HepG2 (cell line): Measurements from ENCODE around the gene ACOT2. TPM values are rescaled to one million over a fixed set of nuclear protein-coding genes. Genes with fewer than 3 reads are reported as not detected.
A peak's percentile ranks its signal among the peaks of the same experiment; 100 is the strongest.

Experiments
- AGO2 ChIP-seq: fragments of 200-400 bp; formaldehyde crosslinking; optimal IDR thresholded peaks from 2 replicates; pipeline ENCODE3; 2017; ENCODE audit warnings: mild to moderate bottlenecking, low read depth, low read length, moderate library complexity
- HNRNPL ChIP-seq: fragments of 200-400 bp; formaldehyde crosslinking; IDR thresholded peaks from 2 replicates; pipeline ENCODE4 v1.6.1; 2017; ENCODE audit warnings: mild to moderate bottlenecking, low read depth, low read length
- IRF9 ChIP-seq: sonication (generic); formaldehyde crosslinking; IDR thresholded peaks from 2 replicates; pipeline ENCODE4 v1.8.0; 2022; ENCODE audit warnings: missing genetic modification reagents, mild to moderate bottlenecking, borderline replicate concordance
- PHF20 ChIP-seq: sonication (generic); formaldehyde crosslinking; IDR thresholded peaks from 2 replicates; pipeline ENCODE4 v1.5.0; 2020; ENCODE audit warnings: mild to moderate bottlenecking, missing genetic modification reagents
- PHF21A ChIP-seq: sonication (generic); formaldehyde crosslinking; IDR thresholded peaks from 2 replicates; pipeline ENCODE4 v1.5.0; 2020; ENCODE audit warnings: mild to moderate bottlenecking, missing genetic modification reagents
- POLR2G ChIP-seq: fragments of 200-400 bp; formaldehyde crosslinking; IDR thresholded peaks from 2 replicates; pipeline ENCODE4 v1.6.1; 2018; ENCODE audit warnings: mild to moderate bottlenecking, low read depth, low read length, moderate library complexity
- REPIN1 ChIP-seq: sonication (generic); formaldehyde crosslinking; IDR thresholded peaks from 2 replicates; pipeline ENCODE4 v1.8.0; 2022; ENCODE audit warnings: missing genetic modification reagents, low read depth, mild to moderate bottlenecking, borderline replicate concordance
- SALL2 ChIP-seq: sonication (generic); formaldehyde crosslinking; IDR thresholded peaks from 2 replicates; pipeline ENCODE4 v1.8.1; 2023; ENCODE audit warnings: mild to moderate bottlenecking, missing genetic modification reagents, inconsistent platforms
- SAP130 ChIP-seq: IDR thresholded peaks from 2 replicates; pipeline ENCODE4 v1.6.1; 2016; ENCODE audit warnings: low read depth
- SMAD1 ChIP-seq: sonication (generic); formaldehyde crosslinking; IDR thresholded peaks from 2 replicates; pipeline ENCODE4 v1.4.0; 2020; ENCODE audit warnings: missing genetic modification reagents, low read depth, mild to moderate bottlenecking, borderline replicate concordance
- ZIK1 ChIP-seq: sonication (generic); formaldehyde crosslinking; IDR thresholded peaks from 2 replicates; pipeline ENCODE4 v1.5.0; 2020; ENCODE audit warnings: mild to moderate bottlenecking, low read depth, missing genetic modification reagents, borderline replicate concordance
- ZNF18 ChIP-seq: sonication (generic); formaldehyde crosslinking; IDR thresholded peaks from 2 replicates; pipeline ENCODE4 v1.8.0; 2022; ENCODE audit warnings: mild to moderate bottlenecking, missing genetic modification reagents; ENCODE audit not compliant: insufficient replicate concordance
- ZNF232 ChIP-seq: sonication (generic); formaldehyde crosslinking; IDR thresholded peaks from 2 replicates; pipeline ENCODE4 v1.4.0; 2020; ENCODE audit warnings: missing genetic modification reagents, borderline replicate concordance
- ZNF607 ChIP-seq: sonication (generic); formaldehyde crosslinking; IDR thresholded peaks from 2 replicates; pipeline ENCODE4 v1.5.1; 2020; ENCODE audit warnings: missing genetic modification reagents, mild to moderate bottlenecking, borderline replicate concordance
- ZNF687 ChIP-seq: sonication (generic); formaldehyde crosslinking; IDR thresholded peaks from 2 replicates; pipeline ENCODE4 v1.5.1; 2020; ENCODE audit warnings: mild to moderate bottlenecking, missing genetic modification reagents, moderate library complexity
- ZNF709 ChIP-seq: sonication (generic); formaldehyde crosslinking; IDR thresholded peaks from 2 replicates; pipeline ENCODE4 v1.5.0; 2020; ENCODE audit warnings: mild to moderate bottlenecking, missing genetic modification reagents
- ZNF746 ChIP-seq: sonication (generic); formaldehyde crosslinking; IDR thresholded peaks from 2 replicates; pipeline ENCODE4 v1.8.0; 2022; ENCODE audit warnings: mild to moderate bottlenecking, missing genetic modification reagents
- ZNF772 ChIP-seq: sonication (generic); formaldehyde crosslinking; IDR thresholded peaks from 2 replicates; pipeline ENCODE4 v1.5.0; 2020; ENCODE audit warnings: mild to moderate bottlenecking, missing genetic modification reagents
- polyA plus RNA-seq, 8 experiments: library from polyadenylated mRNA; depleted of rRNA in 3 of 8; stranded (reverse) in 7 of 8; unstranded in 1 of 8; fragments of >200 nt; fragmentation: Illumina TruSeq in 4 of 8; extraction: Trizol in 4 of 8; gene quantifications; 2 replicates each; pipeline versions ENCODE4 v1.2.1 to v1.2.3, GENCODE V29; 2011 to 2016; ENCODE audit warnings: low read depth in 4 of 8, missing spikeins in 1 of 8, mixed read lengths in 1 of 8; ENCODE audit not compliant: insufficient read depth in 1 of 8
- total RNA-seq, 5 experiments: library from RNA; depleted of rRNA; stranded (reverse); fragments of >200 nt; fragmentation: Illumina TruSeq; extraction: Trizol; gene quantifications; 2 replicates each; pipeline ENCODE4 v1.2.3, GENCODE V29; 2016; ENCODE audit warnings: low read depth in 1 of 5

Gene ACOT2
- total and polyA plus RNA-seq, 2 of the 13 experiments (the other 11 are each of a cell fraction or from before 2014, with no cell fraction given) = 60.0 to 110 TPM

GRCh38 chr14:73537244-73538045 is 31.6 kb upstream of the ACOT2 start (continued):
- TF ChIP-seq ZNF687 (CRISPR knock-in tag) (peak; percentile 95), AGO2 (peak; percentile 31), HNRNPL (0 out of 2 replicates have a peak, but pooled peaks have one; percentile 24), ZNF772 (CRISPR knock-in tag) (0 out of 2 replicates have a peak, but pooled peaks have one; percentile 38), PHF20 (CRISPR knock-in tag) (0 out of 2 replicates have a peak, but pooled peaks have one; percentile 28), ZNF18 (peak; percentile 58), SMAD1 (CRISPR knock-in tag) (0 out of 2 replicates have a peak, but pooled peaks have one; percentile 37), ZNF607 (peak; percentile 53; the same call in 1 of the 2 replicates), SAP130 (CRISPR knock-in tag) (peak; percentile 55), ZIK1 (CRISPR knock-in tag) (peak; percentile 72; the same call in 1 of the 2 replicates), ZNF232 (CRISPR knock-in tag) (peak; percentile 62; the same call in 1 of the 2 replicates), PHF21A (CRISPR knock-in tag) (peak; percentile 47), ZNF709 (CRISPR knock-in tag) (0 out of 2 replicates have a peak, but pooled peaks have one; percentile 58), POLR2G (peak; percentile 66), ZNF746 (CRISPR knock-in tag) (0 out of 2 replicates have a peak, but pooled peaks have one; percentile 5), REPIN1 (CRISPR knock-in tag) (0 out of 2 replicates have a peak, but pooled peaks have one; percentile 19), IRF9 (CRISPR knock-in tag) (0 out of 2 replicates have a peak, but pooled peaks have one; percentile 56), SALL2 (CRISPR knock-in tag) (peak; percentile 5; the same call in 1 of the 2 replicates)
